Upper lobe of left lung (tissue), 6 donors: ENCODE measurements around the gene ZNF83. TPM values are rescaled to one million over a fixed set of nuclear protein-coding genes. Genes with fewer than 3 reads are reported as not detected.

Experiments
- small RNA-seq, 4 donors: library from RNA; depleted of rRNA; stranded (forward); fragments of <200 nt; gene quantifications; one replicate each; pipeline ENCODE3, GENCODE V24; 2016
- total RNA-seq, 6 donors: library from RNA; depleted of rRNA in 4 of 6; stranded (reverse); fragments of >200 nt in 4 of 6; gene quantifications; one replicate each; pipeline versions ENCODE4 v1.1.0 to v1.2.1, GENCODE V29; 2016 to 2021
- donor health status: DM: no; HTN: no; CAD: no; lungs with moderate emphysema.
- donor health status: DM: no; HTN: yes; CAD: no; lungs with severe emphysema.

Gene ZNF83
- total RNA-seq, 6 donors from 2014 or later = 27.3 to 161 (median 45.5) TPM

Small RNA genes within 50 kb of the gene (small RNA-seq; reads per million reads assigned to genes)
- gene RPL39P34 = 0 reads per million in 4 donors

Other genes starting within 250 kb of the ZNF83 start
- gene ZNF528, start 240.5 kb downstream of the ZNF83 start, total RNA-seq = 10 to 100 TPM; 10.2 to 36.7 (median 27.5) TPM
- gene ZNF534, start 209.2 kb downstream of the ZNF83 start, total RNA-seq = under 1 TPM in 3 of 6 donors, not detected in 3; 0.17 to 0.55 (median 0.30) TPM
- 1 to 10 TPM in 3 of 6 donors, under 1 TPM in 2, not detected in 1; 0.83 to 2.4 (median 1.0) TPM for gene ZNF578, start 184.8 kb downstream of the ZNF83 start, total RNA-seq
- 10 to 100 TPM; 12.6 to 63.9 (median 25.3) TPM for gene ZNF808, start 110.7 kb downstream of the ZNF83 start, total RNA-seq
- gene ZNF701, start 68.1 kb downstream of the ZNF83 start, total RNA-seq = 10 to 100 TPM in 5 of 6 donors, 1 to 10 TPM in 1; 6.8 to 25.3 (median 16.0) TPM
- 10 to 100 TPM in 5 of 6 donors, 1 to 10 TPM in 1; 9.0 to 44.0 (median 20.1) TPM for gene ZNF611, start 96.7 kb upstream of the ZNF83 start, total RNA-seq
- gene ZNF600, start 148.4 kb upstream of the ZNF83 start, total RNA-seq = 10 to 100 TPM in 5 of 6 donors, 1 to 10 TPM in 1; 9.4 to 68.1 (median 11.1) TPM
- 10 to 100 TPM in 5 of 6 donors, 1 to 10 TPM in 1; 9.3 to 21.1 (median 12.8) TPM for gene ZNF28, start 183.3 kb upstream of the ZNF83 start, total RNA-seq
- gene ZNF468, start 219.3 kb upstream of the ZNF83 start, total RNA-seq = 10 to 100 TPM in 5 of 6 donors, 1 to 10 TPM in 1; 7.3 to 37.7 (median 19.6) TPM